Esophagus muscularis mucosa (tissue), 4 donors: ENCODE data around the gene COL26A1. TPM values are rescaled to one million over a fixed set of nuclear protein-coding genes. Genes with fewer than 3 reads are reported as not detected.

Experiments
- DNase-seq: peaks from one replicate; pipeline ENCODE4 v3.0.0-alpha.2; 2017; ENCODE audit errors: extremely low spot score
- H3K27ac ChIP-seq, 4 donors: fragments of 200-600 bp; sonication (generic); replicated peaks in 1 of 4; 1 replicate in 3 of 4; 2 replicates in 1 of 4; pipeline ENCODE4 v1.5.1; 2016 to 2019; ENCODE audit warnings: mild to moderate bottlenecking in 1 of 4
- H3K27me3 ChIP-seq, 4 donors: fragments of 200-600 bp; sonication (generic); one replicate each; pipeline versions ENCODE4 v1.5.1 to v1.6.0; 2016 to 2019
- H3K36me3 ChIP-seq, 4 donors: fragments of 200-600 bp; sonication (generic); one replicate each; pipeline ENCODE4 v1.5.1; 2016 to 2019
- H3K4me1 ChIP-seq, 4 donors: fragments of 200-600 bp; sonication (generic); one replicate each; pipeline ENCODE4 v1.5.1; 2016 to 2019
- H3K4me3 ChIP-seq, 4 donors: fragments of 200-600 bp; sonication (generic); 1 replicate in 2 of 4; 2 replicates in 2 of 4; pipeline ENCODE4 v1.5.1; 2016 to 2019; ENCODE audit warnings: mild to moderate bottlenecking in 4 of 4, moderate library complexity in 1 of 4
- H3K9me3 ChIP-seq, 4 donors: fragments of 200-600 bp; sonication (generic); 1 replicate in 3 of 4; 2 replicates in 1 of 4; pipeline ENCODE4 v1.5.1; 2016 to 2019
- EP300 ChIP-seq: sonication (generic); formaldehyde crosslinking; IDR thresholded peaks from one replicate; pipeline ENCODE4 v1.6.1; 2017; ENCODE audit warnings: antibody characterized with exemption
- POLR2A ChIP-seq: fragments of 450-650 bp; IDR thresholded peaks from one replicate; pipeline ENCODE4 v1.6.1; 2017; ENCODE audit warnings: antibody characterized with exemption, moderate library complexity, mild to moderate bottlenecking, low read depth
- POLR2AphosphoS5 ChIP-seq, 2 donors: sonication (generic); formaldehyde crosslinking; IDR thresholded peaks; one replicate each; pipeline ENCODE4 v1.6.1; 2017; ENCODE audit warnings: antibody characterized with exemption in 2 of 2
- WGBS: methylation state at CpG from one replicate; pipeline ENCODE4 v1.1.5; 2018; 5-methylcytosine and 5-hydroxymethylcytosine counted together
- intact Hi-C: fragments of 100-400 bp; cut with DNase I; formaldehyde crosslinking; loops from one replicate; pipeline ENCODE4 v1.15.1; 2023
- total RNA-seq, 4 donors: library from RNA; depleted of rRNA; stranded (reverse); fragments of >200 nt; gene quantifications; one replicate each; pipeline versions ENCODE4 v1.1.0 to v1.2.1, GENCODE V29; 2016
- TF ChIP-seq, protein P1 (sequence below), 3 experiments: fragments of 200-600 bp in 2 of 3; fragments of 450-650 bp in 1 of 3; sonication (generic) in 2 of 3; IDR thresholded peaks; one replicate each; pipeline ENCODE4 v1.5.1; 2017 to 2019; ENCODE audit warnings: antibody characterized with exemption in 3 of 3, mild to moderate bottlenecking in 2 of 3, moderate library complexity in 1 of 3

COL26A1 gene
- total RNA-seq, 4 donors from 2014 or later, result not detected

DNA sequence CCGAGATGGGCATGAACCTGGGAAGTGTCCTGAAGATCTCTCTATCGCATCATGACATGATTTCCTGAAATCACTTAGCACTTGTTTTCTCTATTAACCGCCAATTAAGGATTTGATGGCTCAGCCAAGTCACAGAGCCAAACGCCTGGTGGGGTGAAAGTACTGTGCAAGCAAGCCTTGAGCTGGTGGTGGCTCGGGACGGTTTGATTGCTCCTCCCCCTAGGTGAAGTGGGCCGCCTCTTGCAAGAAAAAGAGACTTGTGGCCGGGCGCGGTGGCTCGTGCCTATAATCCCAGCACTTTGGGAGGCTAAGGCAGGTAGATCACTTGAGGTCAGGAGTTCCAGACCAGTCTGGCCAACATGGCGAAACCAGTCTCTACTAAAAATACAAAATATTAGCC lies 50.3 kb downstream of the COL26A1 start:
- 87% methylated on average over 12 of the region's 12 CpGs for WGBS
- Histone ChIP-seq H3K4me1 (peaks cover 0 to 5% (median 0%) of the 10 kb centered on the region in 4 donors), H3K4me3 (no peak overlapping the region), H3K27me3 (peaks cover 0 to 35% (median 0%) of the 10 kb centered on the region in 4 donors), H3K27ac (no peak overlapping the region), H3K9me3 (peaks cover 0 to 20% (median 17%) of the 10 kb centered on the region in 4 donors), H3K36me3 (no peaks in the 10 kb centered on the region)
- no peak for DNase-seq
- intact Hi-C loops, result no loop called here
- TF ChIP-seq EP300 (no peak), POLR2A (no peak), POLR2AphosphoS5 (IDR thresholded peaks at IDR 0.05) (no peak)
- TF ChIP-seq, protein P1, sequence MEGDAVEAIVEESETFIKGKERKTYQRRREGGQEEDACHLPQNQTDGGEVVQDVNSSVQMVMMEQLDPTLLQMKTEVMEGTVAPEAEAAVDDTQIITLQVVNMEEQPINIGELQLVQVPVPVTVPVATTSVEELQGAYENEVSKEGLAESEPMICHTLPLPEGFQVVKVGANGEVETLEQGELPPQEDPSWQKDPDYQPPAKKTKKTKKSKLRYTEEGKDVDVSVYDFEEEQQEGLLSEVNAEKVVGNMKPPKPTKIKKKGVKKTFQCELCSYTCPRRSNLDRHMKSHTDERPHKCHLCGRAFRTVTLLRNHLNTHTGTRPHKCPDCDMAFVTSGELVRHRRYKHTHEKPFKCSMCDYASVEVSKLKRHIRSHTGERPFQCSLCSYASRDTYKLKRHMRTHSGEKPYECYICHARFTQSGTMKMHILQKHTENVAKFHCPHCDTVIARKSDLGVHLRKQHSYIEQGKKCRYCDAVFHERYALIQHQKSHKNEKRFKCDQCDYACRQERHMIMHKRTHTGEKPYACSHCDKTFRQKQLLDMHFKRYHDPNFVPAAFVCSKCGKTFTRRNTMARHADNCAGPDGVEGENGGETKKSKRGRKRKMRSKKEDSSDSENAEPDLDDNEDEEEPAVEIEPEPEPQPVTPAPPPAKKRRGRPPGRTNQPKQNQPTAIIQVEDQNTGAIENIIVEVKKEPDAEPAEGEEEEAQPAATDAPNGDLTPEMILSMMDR (IDR thresholded peaks at IDR 0.05), result no peak

DNA sequence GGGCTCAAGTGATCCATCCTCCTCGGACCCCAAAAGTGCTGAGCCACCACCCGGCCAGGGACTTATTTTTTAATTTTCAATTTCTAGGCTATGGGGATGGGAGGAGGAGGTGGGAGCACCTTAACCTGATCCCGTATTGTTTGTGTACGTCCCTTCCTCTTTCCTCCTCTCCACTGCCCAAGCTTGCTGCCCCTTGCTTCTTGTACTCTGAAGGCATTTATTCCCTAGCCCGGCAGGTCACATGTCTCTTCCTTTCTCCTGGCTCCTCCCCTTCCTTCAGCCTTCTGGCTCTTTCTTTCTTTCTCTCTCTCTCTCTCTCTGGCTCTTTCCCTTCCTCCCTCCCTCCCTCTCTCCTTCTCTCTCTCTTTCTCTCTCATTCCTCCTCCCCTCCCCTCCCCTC lies 56.0 kb downstream of the COL26A1 start:
- H3K27me3 ChIP-seq, result peaks cover 0 to 34% (median 0%) of the 10 kb centered on the region in 4 donors
- 64% methylated on average over 5 of the region's 5 CpGs for WGBS
- no peak overlapping the region for H3K4me3 ChIP-seq
- H3K36me3 ChIP-seq, result no peaks in the 10 kb centered on the region
- no peaks in the 10 kb centered on the region for H3K9me3 ChIP-seq
- intact Hi-C loops, result no loop called here
- H3K27ac ChIP-seq, result no peak overlapping the region
- DNase-seq, result no peak
- no peaks in the 10 kb centered on the region for H3K4me1 ChIP-seq
- TF ChIP-seq, protein P1 (IDR thresholded peaks at IDR 0.05), result no peak
- TF ChIP-seq POLR2A (no peak), POLR2AphosphoS5 (IDR thresholded peaks at IDR 0.05) (no peak), EP300 (no peak)

DNA sequence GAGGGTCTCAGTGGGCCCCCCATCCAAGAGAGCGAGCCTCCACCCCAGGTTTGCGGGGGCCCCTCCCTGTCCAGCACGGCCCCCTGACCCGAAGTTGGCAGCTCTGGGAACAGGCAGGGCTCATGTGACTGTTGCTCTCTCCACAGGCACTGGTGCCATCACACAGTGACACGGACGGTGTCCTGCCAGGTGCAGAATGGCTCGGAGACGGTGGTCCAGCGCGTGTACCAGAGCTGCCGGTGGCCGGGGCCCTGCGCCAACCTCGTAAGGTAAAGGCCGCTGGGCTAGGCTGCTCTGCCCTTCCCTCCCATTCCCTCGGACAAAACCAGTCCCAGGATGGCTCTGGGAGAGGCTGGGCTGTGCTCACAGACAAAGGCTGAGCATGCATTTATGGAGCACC lies 57.2 kb downstream of the COL26A1 start:
- Histone ChIP-seq H3K27ac (no peak overlapping the region), H3K4me3 (no peak overlapping the region), H3K36me3 (no peaks in the 10 kb centered on the region), H3K9me3 (no peaks in the 10 kb centered on the region), H3K27me3 (peaks cover 0 to 41% (median 0%) of the 10 kb centered on the region in 4 donors), H3K4me1 (no peaks in the 10 kb centered on the region)
- intact Hi-C loops, result no loop called here
- 91% methylated on average over 9 of the region's 16 CpGs for WGBS
- no peak for TF ChIP-seq POLR2A
- TF ChIP-seq, protein P1 (IDR thresholded peaks at IDR 0.05), result no peak
- TF ChIP-seq POLR2AphosphoS5 (IDR thresholded peaks at IDR 0.05), result no peak
- TF ChIP-seq EP300, result no peak
- DNase-seq, result no peak

DNA sequence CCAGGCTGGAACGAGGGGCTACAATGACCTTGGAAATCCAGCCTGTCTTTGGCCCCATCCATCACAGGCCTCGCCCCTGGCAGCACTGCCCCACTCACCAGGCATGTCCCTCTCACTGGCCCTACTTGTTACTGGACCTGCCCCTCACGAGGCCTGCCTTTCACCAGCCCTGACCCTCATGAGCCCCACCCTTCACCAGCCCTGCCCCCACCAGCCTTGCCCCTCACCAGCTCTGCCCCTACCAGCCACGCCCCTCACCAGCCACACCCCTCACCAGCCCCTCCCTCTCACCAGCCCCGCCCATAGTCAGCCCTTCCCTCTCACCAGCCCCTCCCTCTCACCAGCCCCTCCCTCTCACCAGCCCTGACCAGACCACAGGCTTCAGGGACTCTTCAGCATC lies 57.8 kb downstream of the COL26A1 start:
- Histone ChIP-seq H3K4me1 (no peaks in the 10 kb centered on the region), H3K36me3 (no peaks in the 10 kb centered on the region), H3K4me3 (no peak overlapping the region), H3K27me3 (peaks cover 0 to 46% (median 0%) of the 10 kb centered on the region in 4 donors), H3K9me3 (no peaks in the 10 kb centered on the region), H3K27ac (no peak overlapping the region)
- no peak for DNase-seq
- 74% methylated on average over 5 of the region's 5 CpGs for WGBS
- TF ChIP-seq EP300, result no peak
- no peak for TF ChIP-seq POLR2AphosphoS5 (IDR thresholded peaks at IDR 0.05)
- TF ChIP-seq, protein P1 (IDR thresholded peaks at IDR 0.05), result no peak
- TF ChIP-seq POLR2A, result no peak
- intact Hi-C loops, result no loop called here
